ENCODE data around the gene LCK. TPM values are rescaled to one million over a fixed set of nuclear protein-coding genes. Genes with fewer than 3 reads are reported as not detected.

The LCK gene
- total RNA-seq, 1 experiment from 2014 or later = 51.0 TPM

- no peak for TF ChIP-seq PREB (CRISPR knock-in tag; IDR thresholded peaks at IDR 0.05; ENCODE audit: borderline replicate concordance)
- TF ChIP-seq SP1 (CRISPR knock-in tag; conservative IDR thresholded peaks at IDR 0.05) = peak; percentile 76; the same call in 1 of the 2 replicates
- TF ChIP-seq NFE2L1 (CRISPR knock-in tag; IDR thresholded peaks at IDR 0.05) = 0 out of 2 replicates have a peak, but pooled peaks have one; percentile 20
- peak; percentile 31; the same call in 1 of the 2 replicates for TF ChIP-seq FOXP4 (CRISPR knock-in tag; IDR thresholded peaks at IDR 0.05)
- TF ChIP-seq TEAD1 (CRISPR knock-in tag; IDR thresholded peaks at IDR 0.05) = peak; percentile 42; the same call in 1 of the 2 replicates
- no peak for TF ChIP-seq ZNF263 (CRISPR knock-in tag; IDR thresholded peaks at IDR 0.05; ENCODE audit: low read depth)
- no peak for TF ChIP-seq MXD4 (CRISPR knock-in tag; IDR thresholded peaks at IDR 0.05; ENCODE audit: borderline replicate concordance)
- no peak for TF ChIP-seq HMGA2 (CRISPR knock-in tag; IDR thresholded peaks at IDR 0.05)
- no peak for TF ChIP-seq ZNF281 (CRISPR knock-in tag; IDR thresholded peaks at IDR 0.05)
- TF ChIP-seq CREM (CRISPR knock-in tag; IDR thresholded peaks at IDR 0.05) = 0 out of 2 replicates have a peak, but pooled peaks have one; percentile 44
- no peak for TF ChIP-seq ZNF317 (CRISPR knock-in tag; IDR thresholded peaks at IDR 0.05; ENCODE audit: borderline replicate concordance, low read depth)
- no peak for TF ChIP-seq ATF2 (CRISPR knock-in tag; IDR thresholded peaks at IDR 0.05; ENCODE audit: borderline replicate concordance, low read depth)
These were observed 28.9 kb upstream of the LCK start, which contains the start of the genes EIF3I and TMEM234 (continued) for GRCh38 chr1:32221980-32222755.

- no peaks in the 10 kb centered on the region for H3K27me3 Mint-ChIP-seq (ENCODE audit: low read depth)
- no peaks in the 10 kb centered on the region for H3K9me3 Mint-ChIP-seq
- peak overlapping the region; percentile 33; the same call in 1 of the 2 replicates for H3K27ac Mint-ChIP-seq
- peaks cover 13% of the 10 kb centered on the region for H3K4me1 Mint-ChIP-seq
- DNase-seq (ENCODE audit: low spot score) = no peak
- peaks cover 33% of the 10 kb centered on the region for H3K36me3 Mint-ChIP-seq
- peak overlapping the region; percentile 95 for H3K4me3 Mint-ChIP-seq
- CTCF ChIA-PET = interaction anchor here (0.8 to 3.5 kb wide), 2 partner anchors 17 to 26 kb away, joined by 3 to 23 read pairs; no protein-coding TSS in a partner anchor
- POLR2A ChIA-PET = no interaction called here
- ATAC-seq = no peak
- TF ChIP-seq RELA (CRISPR knock-in tag; IDR thresholded peaks at IDR 0.05; ENCODE audit: borderline replicate concordance) (no peak), TP53 (CRISPR knock-in tag; IDR thresholded peaks at IDR 0.05) (no peak), NR2C2 (CRISPR knock-in tag; IDR thresholded peaks at IDR 0.05) (no peak), NFYB (CRISPR knock-in tag; conservative IDR thresholded peaks at IDR 0.05; ENCODE audit: low read depth) (no peak), SP1 (CRISPR knock-in tag; conservative IDR thresholded peaks at IDR 0.05) (no peak), FOXK1 (CRISPR knock-in tag; IDR thresholded peaks at IDR 0.05) (no peak), FOXP4 (CRISPR knock-in tag; IDR thresholded peaks at IDR 0.05) (no peak), ZNF416 (CRISPR knock-in tag; IDR thresholded peaks at IDR 0.05) (no peak), ZNF671 (CRISPR knock-in tag; IDR thresholded peaks at IDR 0.05) (no peak), ZNF532 (CRISPR knock-in tag; IDR thresholded peaks at IDR 0.05; ENCODE audit: borderline replicate concordance) (no peak)
These were observed 27.4 kb upstream of the LCK start for GRCh38 chr1:32223683-32224082.
